ENCODE results near the gene C20orf202. TPM values are rescaled to one million over a fixed set of nuclear protein-coding genes. Genes with fewer than 3 reads are reported as not detected.

C20orf202 gene
- total and polyA plus RNA-seq, 7 experiments from 2014 or later: 0.22 TPM; not detected in 5

GRCh38 chr20:1229541-1229940 is 26.3 kb downstream of the C20orf202 start:
- no peak overlapping the region for H3K27ac Mint-ChIP-seq
- ATAC-seq (no peak), DNase-seq (no peak)
- intact Hi-C loops (cut with micrococcal nuclease): loop anchor here (2.0 to 10.0 kb wide), 8 partner anchors 37 to 1423 kb away; partner anchors contain the start of genes NOP56 (in 1 of the 2), PSMF1 (in 1 of the 2), RBCK1 (in 1 of the 2) and SNPH (in 1 of the 2)
- H3K36me3 Mint-ChIP-seq: no peaks in the 10 kb centered on the region
- peaks cover 0 to 11% of the 10 kb centered on the region in 2 donors for H3K27me3 ChIP-seq (ENCODE audit: control insufficient read depth in 2 of 2, insufficient read depth in 2 of 2, low read length in 2 of 2)
- peaks cover 0 to 46% (median 19%) of the 10 kb centered on the region in 5 donors for H3K27me3 Mint-ChIP-seq
- ChIA-PET CTCF (no interaction called here), POLR2A (no interaction called here)
- H3K36me3 ChIP-seq (ENCODE audit: control insufficient read depth in 2 of 3, insufficient read depth in 3 of 3, low read length in 3 of 3): peaks cover 0 to 5% (median 0%) of the 10 kb centered on the region in 3 experiments
- H3K9me3 Mint-ChIP-seq: peaks cover 0 to under 1% (median 0%) of the 10 kb centered on the region in 11 donors
- peaks cover 8 to 12% of the 10 kb centered on the region in 2 donors for H3K4me1 ChIP-seq (ENCODE audit: control insufficient read depth in 2 of 2, insufficient read depth in 2 of 2, low read length in 2 of 2)
- no peak overlapping the region for H3K27ac ChIP-seq (ENCODE audit: low read depth, low read length)
- H3K4me3 Mint-ChIP-seq: no peak overlapping the region
- peaks cover 0 to 19% (median 10%) of the 10 kb centered on the region in 7 donors for H3K4me1 Mint-ChIP-seq
- H3K4me3 ChIP-seq (ENCODE audit: low read length): no peak overlapping the region
- H3K9me3 ChIP-seq (ENCODE audit: control insufficient read depth in 2 of 3, low read length in 3 of 3): no peaks in the 10 kb centered on the region

- no peak overlapping the region for H3K4me3 Mint-ChIP-seq
- no peaks in the 10 kb centered on the region for H3K36me3 ChIP-seq (ENCODE audit: control insufficient read depth in 2 of 3, insufficient read depth in 3 of 3, low read length in 3 of 3)
- DNase-seq (no peak), ATAC-seq (no peak)
- H3K9me3 Mint-ChIP-seq: no peaks in the 10 kb centered on the region
- POLR2A ChIA-PET: no interaction called here
- H3K36me3 Mint-ChIP-seq: no peaks in the 10 kb centered on the region
- H3K4me1 Mint-ChIP-seq: peaks cover 0 to 11% (median under 1%) of the 10 kb centered on the region in 7 donors
- intact Hi-C loops (cut with micrococcal nuclease): no loop called here
- H3K9me3 ChIP-seq (ENCODE audit: control insufficient read depth in 2 of 3, low read length in 3 of 3): no peaks in the 10 kb centered on the region
- peaks cover 0 to under 1% of the 10 kb centered on the region in 2 donors for H3K4me1 ChIP-seq (ENCODE audit: control insufficient read depth in 2 of 2, insufficient read depth in 2 of 2, low read length in 2 of 2)
- no peak overlapping the region for H3K4me3 ChIP-seq (ENCODE audit: low read length)
- H3K27ac ChIP-seq (ENCODE audit: low read depth, low read length): no peak overlapping the region
- CTCF ChIA-PET: no interaction called here
- H3K27me3 Mint-ChIP-seq: peaks cover 0 to 31% (median 24%) of the 10 kb centered on the region in 5 donors
- peaks cover 0 to 11% of the 10 kb centered on the region in 2 donors for H3K27me3 ChIP-seq (ENCODE audit: control insufficient read depth in 2 of 2, insufficient read depth in 2 of 2, low read length in 2 of 2)
- no peak overlapping the region for H3K27ac Mint-ChIP-seq
These were observed 29.2 kb downstream of the C20orf202 start for GRCh38 chr20:1232286-1233111.

- no peaks in the 10 kb centered on the region for H3K9me3 Mint-ChIP-seq
- peaks cover 0 to 25% (median 17%) of the 10 kb centered on the region in 5 donors for H3K27me3 Mint-ChIP-seq
- CTCF ChIA-PET: no interaction called here
These were observed 37.3 kb downstream of the C20orf202 start for GRCh38 chr20:1240549-1240948.

GRCh38 chr20:1241456-1241855 is 38.2 kb downstream of the C20orf202 start:
- intact Hi-C loops (cut with micrococcal nuclease): no loop called here
- Histone ChIP-seq H3K9me3 (ENCODE audit: control insufficient read depth in 2 of 3, low read length in 3 of 3) (no peaks in the 10 kb centered on the region), H3K27ac (ENCODE audit: low read depth, low read length) (no peak overlapping the region), H3K36me3 (ENCODE audit: control insufficient read depth in 2 of 3, insufficient read depth in 3 of 3, low read length in 3 of 3) (no peaks in the 10 kb centered on the region), H3K27me3 (ENCODE audit: control insufficient read depth in 2 of 2, insufficient read depth in 2 of 2, low read length in 2 of 2) (no peaks in the 10 kb centered on the region), H3K4me1 (ENCODE audit: control insufficient read depth in 2 of 2, insufficient read depth in 2 of 2, low read length in 2 of 2) (no peaks in the 10 kb centered on the region), H3K4me3 (ENCODE audit: low read length) (no peak overlapping the region)
- H3K4me1 Mint-ChIP-seq: peaks cover 0 to 8% (median 4%) of the 10 kb centered on the region in 7 donors
- peaks cover 0 to 29% (median 12%) of the 10 kb centered on the region in 5 donors for H3K27me3 Mint-ChIP-seq
- H3K36me3 Mint-ChIP-seq: peaks cover 0 to 1% (median 0%) of the 10 kb centered on the region in 5 donors
- ChIA-PET POLR2A (interaction anchor here (0.7 to 2.0 kb wide), 2 partner anchors 13 to 40 kb away, joined by 3 to 8 read pairs; no protein-coding TSS in a partner anchor), CTCF (interaction anchor here (0.8 kb wide), 1 partner anchor 23 kb away, joined by 3 read pairs; no protein-coding TSS in a partner anchor)
- no peak overlapping the region for H3K4me3 Mint-ChIP-seq
- H3K9me3 Mint-ChIP-seq: no peaks in the 10 kb centered on the region
- ATAC-seq (no peak), DNase-seq (no peak)
- H3K27ac Mint-ChIP-seq: no peak overlapping the region

More at GRCh38 chr20:1240549-1240948, 37.3 kb downstream of the C20orf202 start:
- H3K36me3 Mint-ChIP-seq: peaks cover 0 to 1% (median 0%) of the 10 kb centered on the region in 5 donors
- Histone ChIP-seq H3K4me3 (ENCODE audit: low read length) (no peak overlapping the region), H3K36me3 (ENCODE audit: control insufficient read depth in 2 of 3, insufficient read depth in 3 of 3, low read length in 3 of 3) (no peaks in the 10 kb centered on the region), H3K27me3 (ENCODE audit: control insufficient read depth in 2 of 2, insufficient read depth in 2 of 2, low read length in 2 of 2) (no peaks in the 10 kb centered on the region), H3K27ac (ENCODE audit: low read depth, low read length) (no peak overlapping the region), H3K9me3 (ENCODE audit: control insufficient read depth in 2 of 3, low read length in 3 of 3) (no peaks in the 10 kb centered on the region), H3K4me1 (ENCODE audit: control insufficient read depth in 2 of 2, insufficient read depth in 2 of 2, low read length in 2 of 2) (no peaks in the 10 kb centered on the region)
- ATAC-seq: no peak
- peaks cover 0 to 8% (median 4%) of the 10 kb centered on the region in 7 donors for H3K4me1 Mint-ChIP-seq
- H3K27ac Mint-ChIP-seq: no peak overlapping the region
- DNase-seq: no peak
- no peak overlapping the region for H3K4me3 Mint-ChIP-seq
- intact Hi-C loops (cut with micrococcal nuclease): no loop called here
- POLR2A ChIA-PET: interaction anchor here (0.8 to 1.0 kb wide), 2 partner anchors 8 to 77 kb away, joined by 3 read pairs; no protein-coding TSS in a partner anchor

- intact Hi-C loops (cut with micrococcal nuclease): no loop called here
These were observed 38.8 kb downstream of the C20orf202 start for GRCh38 chr20:1242099-1242498.

GRCh38 chr20:1242530-1242929 is 39.3 kb downstream of the C20orf202 start:
- no peaks in the 10 kb centered on the region for H3K9me3 Mint-ChIP-seq
- H3K36me3 ChIP-seq (ENCODE audit: control insufficient read depth in 2 of 3, insufficient read depth in 3 of 3, low read length in 3 of 3): no peaks in the 10 kb centered on the region
- H3K27ac ChIP-seq (ENCODE audit: low read depth, low read length): no peak overlapping the region
- no peak overlapping the region for H3K27ac Mint-ChIP-seq
- ATAC-seq (no peak), DNase-seq (no peak)
- H3K4me3 Mint-ChIP-seq: peak overlapping the region in 1 of 10 donors; percentile 20
- H3K4me1 ChIP-seq (ENCODE audit: control insufficient read depth in 2 of 2, insufficient read depth in 2 of 2, low read length in 2 of 2): no peaks in the 10 kb centered on the region
- CTCF ChIA-PET: interaction anchor here (0.6 kb wide), 1 partner anchor 587 kb away, joined by 3 read pairs; no protein-coding TSS in a partner anchor
- no peaks in the 10 kb centered on the region for H3K27me3 ChIP-seq (ENCODE audit: control insufficient read depth in 2 of 2, insufficient read depth in 2 of 2, low read length in 2 of 2)
- peaks cover 0 to 29% (median 12%) of the 10 kb centered on the region in 5 donors for H3K27me3 Mint-ChIP-seq
- no peaks in the 10 kb centered on the region for H3K9me3 ChIP-seq (ENCODE audit: control insufficient read depth in 2 of 3, low read length in 3 of 3)
- peaks cover 0 to 8% (median 4%) of the 10 kb centered on the region in 7 donors for H3K4me1 Mint-ChIP-seq
- intact Hi-C loops (cut with micrococcal nuclease): no loop called here
- H3K4me3 ChIP-seq (ENCODE audit: low read length): no peak overlapping the region
- POLR2A ChIA-PET: interaction anchor here (2.0 kb wide), 1 partner anchor 12 kb away, joined by 8 read pairs; no protein-coding TSS in a partner anchor
- H3K36me3 Mint-ChIP-seq: peaks cover 0 to 1% (median 0%) of the 10 kb centered on the region in 5 donors

More at GRCh38 chr20:1242099-1242498, 38.8 kb downstream of the C20orf202 start:
- Histone ChIP-seq H3K9me3 (ENCODE audit: control insufficient read depth in 2 of 3, low read length in 3 of 3) (no peaks in the 10 kb centered on the region), H3K36me3 (ENCODE audit: control insufficient read depth in 2 of 3, insufficient read depth in 3 of 3, low read length in 3 of 3) (no peaks in the 10 kb centered on the region), H3K4me3 (ENCODE audit: low read length) (no peak overlapping the region), H3K27ac (ENCODE audit: low read depth, low read length) (no peak overlapping the region), H3K27me3 (ENCODE audit: control insufficient read depth in 2 of 2, insufficient read depth in 2 of 2, low read length in 2 of 2) (no peaks in the 10 kb centered on the region), H3K4me1 (ENCODE audit: control insufficient read depth in 2 of 2, insufficient read depth in 2 of 2, low read length in 2 of 2) (no peaks in the 10 kb centered on the region)
- ATAC-seq: no peak
- H3K27me3 Mint-ChIP-seq: peaks cover 0 to 29% (median 12%) of the 10 kb centered on the region in 5 donors
- H3K4me1 Mint-ChIP-seq: peaks cover 0 to 8% (median 4%) of the 10 kb centered on the region in 7 donors
- H3K9me3 Mint-ChIP-seq: no peaks in the 10 kb centered on the region
- no peak overlapping the region for H3K27ac Mint-ChIP-seq
- DNase-seq: no peak
- ChIA-PET POLR2A (interaction anchor here (2.0 kb wide), 1 partner anchor 13 kb away, joined by 8 read pairs; no protein-coding TSS in a partner anchor), CTCF (interaction anchor here (0.8 kb wide), 1 partner anchor 23 kb away, joined by 3 read pairs; no protein-coding TSS in a partner anchor)
- peaks cover 0 to 1% (median 0%) of the 10 kb centered on the region in 5 donors for H3K36me3 Mint-ChIP-seq
- H3K4me3 Mint-ChIP-seq: no peak overlapping the region
